ENCODE results near the gene IL1F10.

The IL1F10 gene

DNA sequence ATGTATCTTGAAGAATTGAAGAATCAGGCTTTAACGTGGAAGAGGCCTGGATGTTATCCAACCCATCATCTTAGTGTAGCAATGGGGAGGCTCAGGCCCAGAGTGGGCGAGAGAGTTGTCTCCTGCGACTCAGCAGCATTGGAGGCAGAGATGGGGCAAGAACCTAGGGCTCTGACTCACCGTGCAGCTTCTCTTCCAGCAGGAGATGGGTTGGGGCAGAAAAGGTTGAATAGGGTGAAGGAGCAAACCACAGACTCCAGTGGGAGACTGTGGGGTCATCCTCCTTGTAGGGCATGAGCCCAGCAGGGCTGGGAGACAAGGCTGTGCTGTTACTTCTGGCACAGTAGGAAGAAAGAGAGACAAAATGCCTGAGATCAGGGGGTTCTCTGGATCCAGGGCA lies 7.4 kb upstream of the IL1F10 start:
- no peak for DNase-seq

DNA sequence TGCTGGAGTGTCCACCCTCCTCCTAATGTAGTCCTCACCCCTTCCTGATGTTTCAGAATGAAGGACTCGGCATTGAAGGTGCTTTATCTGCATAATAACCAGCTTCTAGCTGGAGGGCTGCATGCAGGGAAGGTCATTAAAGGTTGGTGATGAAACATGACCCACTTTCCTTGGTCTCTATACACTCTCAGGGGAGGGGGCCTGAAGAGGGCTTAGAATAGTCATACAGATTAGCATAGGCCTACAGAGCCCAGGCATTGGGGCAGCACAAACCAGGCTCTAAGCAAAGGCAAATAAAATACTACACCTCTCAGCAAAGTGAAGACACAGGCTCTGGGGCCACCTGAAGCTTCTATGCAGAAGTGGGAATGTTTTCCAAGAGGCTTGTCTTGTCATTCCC lies 7.0 kb upstream of the IL1F10 start:
- no peak for DNase-seq

DNA sequence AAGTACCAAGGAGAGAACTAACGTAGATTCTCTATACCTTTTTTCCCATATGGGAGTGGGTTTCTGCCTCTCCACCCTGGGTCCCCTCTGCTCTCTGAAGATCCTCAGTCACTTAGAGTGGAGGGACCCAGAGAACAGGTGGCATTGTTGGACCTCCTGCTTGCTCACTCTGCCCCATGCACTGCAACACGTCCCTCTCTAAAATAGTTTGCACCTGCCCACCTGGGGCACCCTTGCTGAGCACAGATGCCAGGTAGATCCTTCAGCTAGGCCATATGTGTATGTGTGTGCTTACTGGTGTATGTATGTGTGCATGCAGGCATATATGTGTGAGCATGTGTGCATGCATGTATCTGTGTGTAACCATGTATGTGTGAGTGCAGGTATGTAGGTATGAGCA lies 6.5 kb upstream of the IL1F10 start:
- no peak for DNase-seq

DNA sequence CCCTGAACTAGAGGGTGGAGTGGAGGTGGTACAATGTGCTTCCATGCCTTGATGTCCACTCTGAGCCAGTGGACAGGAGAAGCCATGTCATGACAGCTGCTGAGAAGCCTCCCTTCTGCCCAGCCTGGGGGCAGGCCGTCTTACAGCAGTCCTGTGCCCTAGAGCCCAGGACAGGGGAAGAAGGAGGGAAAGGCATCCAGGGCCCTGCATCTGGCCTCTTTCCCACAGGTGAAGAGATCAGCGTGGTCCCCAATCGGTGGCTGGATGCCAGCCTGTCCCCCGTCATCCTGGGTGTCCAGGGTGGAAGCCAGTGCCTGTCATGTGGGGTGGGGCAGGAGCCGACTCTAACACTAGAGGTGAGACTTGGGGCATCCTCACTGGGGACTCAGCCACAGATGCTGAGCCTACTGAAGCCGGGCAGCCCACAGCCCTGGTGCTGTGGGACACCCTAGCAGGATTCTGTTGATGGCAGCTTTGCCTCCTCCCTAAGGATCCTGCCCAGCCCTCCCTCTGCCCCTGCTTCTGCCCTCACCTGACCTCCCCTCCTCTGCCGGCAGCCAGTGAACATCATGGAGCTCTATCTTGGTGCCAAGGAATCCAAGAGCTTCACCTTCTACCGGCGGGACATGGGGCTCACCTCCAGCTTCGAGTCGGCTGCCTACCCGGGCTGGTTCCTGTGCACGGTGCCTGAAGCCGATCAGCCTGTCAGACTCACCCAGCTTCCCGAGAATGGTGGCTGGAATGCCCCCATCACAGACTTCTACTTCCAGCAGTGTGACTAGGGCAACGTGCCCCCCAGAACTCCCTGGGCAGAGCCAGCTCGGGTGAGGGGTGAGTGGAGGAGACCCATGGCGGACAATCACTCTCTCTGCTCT lies 5.6 kb upstream of the IL1F10 start:
- no peak for DNase-seq

DNA sequence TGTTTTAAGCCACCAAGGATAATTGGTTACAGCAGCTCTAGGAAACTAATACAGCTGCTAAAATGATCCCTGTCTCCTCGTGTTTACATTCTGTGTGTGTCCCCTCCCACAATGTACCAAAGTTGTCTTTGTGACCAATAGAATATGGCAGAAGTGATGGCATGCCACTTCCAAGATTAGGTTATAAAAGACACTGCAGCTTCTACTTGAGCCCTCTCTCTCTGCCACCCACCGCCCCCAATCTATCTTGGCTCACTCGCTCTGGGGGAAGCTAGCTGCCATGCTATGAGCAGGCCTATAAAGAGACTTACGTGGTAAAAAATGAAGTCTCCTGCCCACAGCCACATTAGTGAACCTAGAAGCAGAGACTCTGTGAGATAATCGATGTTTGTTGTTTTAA lies 3.5 kb upstream of the IL1F10 start:
- DNase-seq = no peak

DNA sequence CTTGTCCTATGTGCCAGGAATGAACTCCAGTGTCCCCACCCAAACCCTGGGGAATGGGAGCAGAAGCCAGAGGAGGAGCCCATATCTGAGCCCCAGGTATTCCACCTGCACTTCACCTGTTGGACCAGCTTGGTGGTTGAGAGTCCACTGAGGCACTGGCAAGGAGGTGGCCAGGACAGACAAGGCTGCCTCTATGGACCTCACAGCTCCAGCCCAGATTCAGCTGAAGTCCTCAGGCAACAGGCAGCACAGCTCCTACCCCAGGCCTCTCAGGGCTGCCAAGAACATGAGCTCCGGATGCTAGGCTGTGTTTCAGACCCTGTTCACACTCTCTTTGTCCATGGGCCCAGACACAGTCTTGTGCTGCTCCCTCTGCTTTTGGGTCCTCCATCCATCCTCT lies 2.9 kb upstream of the IL1F10 start:
- DNase-seq = no peak

DNA sequence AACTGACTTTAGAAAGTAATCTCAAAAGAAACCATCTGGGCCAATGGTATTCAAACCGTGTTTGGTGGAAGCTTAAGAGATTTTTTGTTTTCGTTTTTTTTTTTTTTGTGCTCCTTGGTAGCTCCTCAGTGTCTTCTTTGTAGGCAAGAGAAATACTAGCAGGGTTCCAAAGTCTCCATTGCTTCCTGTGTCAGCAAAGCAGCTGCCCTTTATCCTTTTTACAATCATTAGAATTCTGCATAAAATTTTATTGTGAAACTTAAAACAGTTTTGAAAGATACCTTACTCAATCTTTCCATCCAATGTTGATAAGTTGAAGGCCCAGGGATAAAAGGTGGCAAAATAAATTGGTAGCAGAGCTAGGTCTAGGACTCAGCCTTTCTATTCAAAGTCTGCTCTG lies 479 bp downstream of the IL1F10 start:
- no peak for DNase-seq

DNA sequence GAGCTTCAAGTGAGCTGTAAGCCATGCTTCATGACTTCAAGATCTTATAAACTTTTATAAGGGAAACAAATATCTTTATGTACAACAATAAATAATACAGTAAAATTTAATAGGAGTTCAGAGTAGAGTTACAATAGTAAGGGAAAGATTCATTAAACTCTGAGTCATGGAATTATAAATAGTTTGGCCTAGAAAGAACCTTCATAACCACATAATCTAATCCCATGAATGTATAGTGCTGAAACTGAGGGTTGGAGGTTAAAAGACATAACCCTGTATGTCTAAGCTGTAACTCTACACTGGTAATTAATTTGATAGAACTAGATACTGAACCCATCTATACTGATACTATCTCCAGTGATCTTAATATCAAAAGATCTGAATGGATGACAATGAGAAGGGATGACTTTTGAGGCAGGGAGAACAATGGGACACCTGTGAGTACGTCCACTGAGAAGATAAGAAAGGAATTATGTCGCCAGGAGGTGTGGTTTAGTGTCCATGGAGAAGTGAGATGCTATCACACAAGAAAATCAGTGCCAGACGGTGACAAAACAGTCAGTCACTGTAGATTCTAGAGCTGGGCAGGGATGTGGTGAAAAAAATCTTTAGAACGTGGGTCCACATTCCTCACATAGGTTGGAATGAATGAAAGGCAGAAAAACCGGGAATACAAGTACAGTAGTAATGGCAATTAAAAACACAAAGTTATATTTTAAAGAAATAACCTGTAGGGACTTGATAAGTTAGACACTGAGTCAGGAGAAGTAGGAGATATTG lies 1.1 kb downstream of the IL1F10 start:
- DNase-seq = no peak

DNA sequence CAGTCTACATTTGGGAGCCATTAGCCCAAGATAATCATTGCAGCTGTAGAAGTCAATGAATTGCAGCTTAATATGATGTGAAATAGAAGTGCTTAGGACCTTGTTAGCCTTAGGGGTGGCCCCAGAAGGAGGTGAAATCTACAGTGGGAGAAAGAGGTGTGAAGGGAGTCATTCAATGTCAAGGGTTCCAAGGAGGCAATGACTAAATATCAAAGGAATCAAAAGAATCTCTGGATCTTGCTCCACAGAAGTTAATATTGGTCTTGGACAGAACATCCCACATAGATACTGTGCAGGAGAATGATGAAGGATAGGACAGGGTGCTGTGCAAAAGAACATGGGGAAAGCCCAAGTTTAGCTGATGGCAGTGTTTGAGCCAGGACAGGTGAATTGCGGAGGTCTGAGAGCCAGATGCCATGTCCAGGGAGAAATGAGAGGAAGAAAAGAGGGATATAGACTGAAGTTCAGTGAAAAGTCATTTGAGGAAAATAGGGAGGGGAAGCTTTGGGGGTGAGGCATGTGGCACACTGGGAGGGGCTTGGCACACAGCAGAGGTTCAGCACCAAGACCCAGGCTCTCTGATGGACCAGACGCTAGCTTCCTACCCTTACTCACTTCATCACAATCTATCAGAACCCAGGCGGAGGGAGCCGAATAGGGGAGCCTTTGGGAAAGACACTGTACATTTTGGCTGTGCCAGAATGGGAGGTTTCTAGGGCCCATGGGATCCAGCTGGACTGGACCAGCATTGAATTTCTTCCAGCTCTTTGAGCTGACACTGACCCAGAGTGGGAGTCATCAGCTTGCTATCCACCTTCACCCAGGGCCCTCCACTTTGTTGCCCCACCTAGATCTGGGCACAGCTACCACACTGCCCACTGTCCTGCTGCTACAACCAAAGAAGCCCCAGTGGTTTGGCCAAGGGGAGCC lies 2.2 kb downstream of the IL1F10 start:
- DNase-seq = no peak

DNA sequence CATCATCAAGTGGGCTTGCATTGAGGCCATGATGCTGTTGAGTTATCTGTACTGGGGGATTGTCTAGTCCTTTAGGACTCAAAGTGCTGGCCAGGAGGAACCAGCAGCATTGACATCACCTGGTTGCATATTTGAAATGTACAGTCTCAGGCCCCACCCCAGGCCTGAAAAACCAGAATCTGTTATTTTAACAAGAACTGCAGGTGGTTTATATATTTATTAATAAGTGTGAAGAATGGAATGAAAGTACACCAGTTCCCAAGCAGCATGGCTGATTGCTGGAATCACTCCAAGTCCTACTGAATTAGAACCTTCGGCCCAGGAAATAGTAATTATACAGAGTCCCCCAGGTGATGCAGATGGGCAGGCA lies 2.8 kb downstream of the IL1F10 start:
- no peak for DNase-seq

DNA sequence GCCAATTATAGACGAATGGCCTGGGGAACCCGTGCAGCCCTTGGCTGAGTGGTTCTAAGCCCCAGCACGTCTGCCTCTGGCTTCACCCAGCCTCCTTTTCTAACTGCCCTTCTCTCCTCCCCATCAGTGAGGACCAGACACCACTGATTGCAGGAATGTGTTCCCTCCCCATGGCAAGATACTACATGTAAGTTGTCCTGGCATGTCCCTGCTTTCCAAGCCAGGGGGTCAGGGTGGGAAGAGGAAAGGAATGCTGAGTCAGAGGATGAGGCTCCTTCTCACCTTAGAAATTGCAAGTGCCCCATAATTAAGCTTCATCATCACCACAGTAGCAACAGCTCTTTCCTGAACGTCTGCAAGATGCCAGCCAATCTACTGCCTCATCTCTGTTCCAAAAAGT lies 4.8 kb downstream of the IL1F10 start:
- DNase-seq = no peak

DNA sequence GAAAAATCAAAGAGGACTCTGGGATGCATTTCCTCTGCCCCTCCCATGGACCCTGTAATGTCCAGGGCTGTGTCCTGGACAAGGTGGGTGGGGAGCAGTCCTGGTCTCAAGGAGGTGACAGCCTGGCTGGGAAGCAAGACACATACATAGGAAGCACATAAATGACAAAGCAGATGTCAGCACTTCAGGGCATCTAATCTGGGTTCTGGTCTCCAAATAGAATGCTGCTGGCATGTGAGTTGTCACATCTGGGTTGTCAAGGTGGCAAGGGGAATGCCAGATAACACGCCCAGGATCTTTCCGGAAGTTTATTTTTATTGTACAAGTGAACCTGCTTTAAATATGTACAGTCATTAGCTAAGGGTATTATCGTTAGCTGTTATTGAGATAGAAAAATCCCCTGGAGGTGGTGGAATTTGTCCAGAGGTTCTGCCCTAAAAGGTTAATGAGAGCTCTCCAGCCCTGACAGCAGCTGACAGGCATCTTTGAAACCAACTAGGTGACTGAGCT lies 5.6 kb downstream of the IL1F10 start:
- DNase-seq = no peak

DNA sequence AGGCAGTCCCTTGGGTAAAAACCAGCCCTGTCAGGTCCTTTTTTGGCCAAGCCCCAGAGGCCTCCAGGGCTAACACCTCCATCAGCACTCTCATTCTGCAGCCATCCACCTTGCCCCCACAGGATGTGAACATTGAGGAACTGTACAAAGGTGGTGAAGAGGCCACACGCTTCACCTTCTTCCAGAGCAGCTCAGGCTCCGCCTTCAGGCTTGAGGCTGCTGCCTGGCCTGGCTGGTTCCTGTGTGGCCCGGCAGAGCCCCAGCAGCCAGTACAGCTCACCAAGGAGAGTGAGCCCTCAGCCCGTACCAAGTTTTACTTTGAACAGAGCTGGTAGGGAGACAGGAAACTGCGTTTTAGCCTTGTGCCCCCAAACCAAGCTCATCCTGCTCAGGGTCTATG lies 7.3 kb downstream of the IL1F10 start:
- DNase-seq = no peak

DNA sequence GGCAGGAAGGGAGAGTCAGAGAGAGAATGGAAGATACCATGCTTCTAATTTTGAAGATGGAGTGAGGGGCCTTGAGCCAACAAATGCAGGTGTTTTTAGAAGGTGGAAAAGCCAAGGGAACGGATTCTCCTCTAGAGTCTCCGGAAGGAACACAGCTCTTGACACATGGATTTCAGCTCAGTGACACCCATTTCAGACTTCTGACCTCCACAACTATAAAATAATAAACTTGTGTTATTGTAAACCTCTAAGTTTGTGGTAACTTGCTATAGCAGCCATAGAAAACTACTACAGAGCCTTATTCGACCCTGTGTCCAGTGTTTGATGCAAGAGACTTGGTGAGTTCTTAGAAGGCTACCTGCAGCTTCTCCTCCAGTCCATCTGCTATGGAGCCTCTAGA lies 7.8 kb downstream of the IL1F10 start:
- DNase-seq = no peak

DNA sequence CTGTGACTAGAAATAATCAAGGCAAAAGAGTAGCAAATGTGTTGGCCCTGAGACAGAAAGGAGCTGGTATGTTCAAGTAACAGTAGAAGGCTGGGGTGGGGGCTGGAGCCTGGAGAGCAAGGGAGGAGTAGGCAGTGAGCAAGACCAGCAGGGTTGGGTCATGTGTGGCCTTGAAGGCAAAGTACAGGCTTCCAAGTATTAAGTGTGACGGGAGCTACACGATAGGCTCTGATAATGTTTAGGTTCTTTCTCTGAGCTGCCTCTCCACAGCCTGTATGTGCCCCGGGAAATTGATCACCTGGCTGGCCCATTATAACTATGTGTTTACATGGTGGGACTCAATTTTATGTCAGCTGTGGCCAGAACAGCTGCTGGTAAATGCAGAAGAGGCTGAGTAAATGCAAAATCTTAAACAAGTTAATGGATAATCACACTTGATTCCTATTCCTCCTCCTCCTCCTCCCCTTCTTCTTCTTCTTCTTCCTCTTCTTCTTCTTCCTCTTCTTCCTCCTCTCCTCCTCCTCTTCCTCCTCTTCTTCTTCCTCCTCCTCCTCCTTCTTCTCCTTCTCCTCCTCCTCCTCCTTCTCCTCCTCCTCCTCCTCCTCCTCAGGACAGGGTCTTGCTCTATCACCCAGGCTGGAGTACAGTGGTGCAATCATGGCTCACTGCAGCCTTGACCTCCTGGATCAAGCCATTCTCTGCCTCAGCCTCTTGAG lies 9.3 kb downstream of the IL1F10 start:
- DNase-seq = no peak

DNA sequence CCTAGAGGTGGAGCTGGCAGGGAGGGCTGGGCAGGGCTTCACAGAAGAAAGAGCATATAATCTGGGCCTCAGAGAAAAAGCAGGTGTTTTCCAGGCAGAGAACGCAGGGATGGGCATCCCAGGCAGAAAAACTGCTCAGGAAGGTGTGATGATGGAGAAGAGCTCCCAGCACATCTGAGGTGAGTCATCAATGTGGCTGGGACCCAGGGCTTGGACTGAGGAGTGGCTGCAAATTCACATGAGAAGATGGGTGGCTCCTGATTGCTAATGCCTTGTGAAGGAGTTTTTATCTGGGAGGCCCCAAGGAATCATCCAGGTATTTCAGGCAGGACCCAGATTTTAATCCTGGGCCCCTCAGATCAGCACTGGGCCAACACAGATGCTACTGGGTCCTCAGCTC lies 10.2 kb downstream of the IL1F10 start:
- no peak for DNase-seq

DNA sequence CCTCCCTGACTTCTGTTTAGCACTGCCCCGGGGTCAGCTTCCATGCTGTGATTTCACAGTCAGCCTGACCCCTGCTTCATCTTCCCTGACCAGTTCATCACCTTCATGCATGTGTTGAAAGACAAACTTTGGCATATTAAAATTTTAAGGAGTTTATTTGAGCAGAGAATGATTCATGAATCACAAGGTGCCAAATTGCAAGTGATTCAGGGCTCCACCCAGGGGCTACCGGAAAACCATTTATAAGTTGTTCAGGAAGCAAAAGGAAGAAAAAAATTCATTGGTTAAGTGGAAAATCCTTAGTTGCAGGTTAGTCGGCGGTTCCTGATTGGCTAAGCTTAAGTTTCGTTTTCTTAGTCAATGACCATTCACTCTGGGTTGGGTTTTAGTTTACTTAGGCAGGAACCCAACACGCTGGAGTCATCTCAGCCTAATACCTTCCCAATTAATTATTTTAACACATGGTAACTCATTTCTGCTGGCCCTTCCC lies 10.6 kb downstream of the IL1F10 start:
- no peak for DNase-seq

DNA sequence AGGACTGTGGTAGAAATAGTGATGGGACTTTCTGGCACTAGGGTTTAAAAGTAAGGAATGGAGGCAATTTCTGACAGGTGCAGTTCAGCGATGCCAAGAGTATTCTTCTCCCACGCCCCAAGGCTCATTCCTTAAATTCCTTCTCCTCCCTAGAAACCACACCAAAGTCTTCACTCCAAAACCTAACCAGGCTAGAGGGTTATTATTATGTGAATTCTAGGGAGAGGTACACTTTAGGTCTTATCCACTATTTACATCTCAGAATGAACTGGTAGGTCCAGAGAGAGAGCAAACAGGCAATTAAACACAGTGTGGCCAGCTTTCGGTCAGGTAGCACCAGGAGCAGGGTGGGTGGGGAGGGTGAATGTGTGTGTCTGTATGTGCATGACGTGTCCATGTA lies 11.4 kb downstream of the IL1F10 start:
- DNase-seq = no peak

DNA sequence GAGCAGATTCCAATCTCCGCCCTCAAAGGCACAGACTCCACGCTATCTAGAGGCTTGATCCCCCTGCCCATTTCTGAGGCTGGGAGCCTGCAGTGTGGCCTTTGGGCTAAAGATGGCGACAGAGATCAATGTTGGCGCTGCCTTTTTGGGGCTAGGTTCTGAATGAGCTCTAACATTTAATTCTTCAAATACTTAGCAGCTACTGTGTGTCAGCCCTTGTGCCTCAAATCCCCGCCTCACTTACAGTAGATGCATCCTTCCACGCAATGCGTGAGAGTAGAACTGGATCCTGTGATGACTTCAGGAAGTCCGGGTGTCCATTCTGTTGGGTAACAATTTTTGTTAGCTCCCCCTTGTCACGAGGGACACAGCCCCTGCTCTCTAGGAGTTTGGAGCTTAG lies 12.4 kb downstream of the IL1F10 start:
- DNase-seq = peak; percentile 48

DNA sequence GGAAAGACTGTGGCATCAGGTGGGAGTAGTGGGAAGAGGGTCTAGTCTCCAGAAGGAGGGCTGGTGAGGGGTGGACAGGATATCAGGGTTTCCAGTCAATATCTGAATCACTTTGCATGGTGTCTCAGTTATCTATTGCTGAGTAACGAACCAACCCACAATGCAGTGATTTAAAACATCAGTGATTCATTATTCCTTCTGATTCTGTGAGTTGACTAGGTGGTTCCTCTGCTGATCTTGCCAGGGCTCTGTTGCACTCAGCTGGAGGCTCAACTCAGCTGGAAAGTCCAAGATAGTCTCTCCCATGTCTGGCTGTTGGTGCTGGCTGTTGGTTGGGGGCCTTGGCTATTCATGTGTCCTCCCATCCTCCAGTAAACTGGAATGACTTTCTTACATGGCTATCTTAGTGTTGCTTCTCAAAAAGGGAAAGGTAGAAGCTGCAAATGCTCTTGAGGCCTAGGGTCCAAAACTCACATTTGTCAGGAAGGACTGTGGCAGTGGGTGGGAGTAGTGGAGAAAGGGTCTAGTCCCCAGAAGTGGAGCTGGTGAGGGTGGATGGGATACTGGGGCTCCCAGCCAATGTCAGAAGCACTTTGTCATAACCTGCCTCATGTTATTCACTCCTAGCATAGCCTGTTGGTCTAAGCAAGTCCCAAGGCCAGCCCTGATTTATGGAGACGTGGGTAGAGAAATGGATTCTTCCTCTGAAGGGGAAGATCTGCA lies 13.9 kb downstream of the IL1F10 start:
- DNase-seq = no peak

DNA sequence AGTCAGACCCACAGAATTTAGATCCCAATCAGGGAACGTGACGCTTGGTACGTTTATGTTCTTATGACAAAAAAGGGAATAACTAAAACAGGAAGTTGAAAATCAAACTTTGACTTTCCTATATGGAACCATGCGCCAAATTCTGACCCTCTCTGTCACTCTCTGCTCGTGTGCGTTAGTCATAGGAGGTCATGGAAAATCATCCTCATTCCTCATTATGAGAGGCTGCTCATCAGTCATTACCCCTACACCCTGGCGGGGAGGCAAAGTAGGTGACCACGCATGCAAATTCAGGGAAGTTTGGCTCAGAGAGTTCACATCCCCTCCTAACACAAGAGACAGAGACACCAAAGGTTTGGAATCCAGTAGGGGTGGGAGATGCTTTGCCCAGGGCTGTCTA lies 15.5 kb downstream of the IL1F10 start:
- no peak for DNase-seq
